GM19438 (cell line): ENCODE results near the gene SCN9A.
A peak's percentile ranks its signal among the peaks of the same experiment; 100 is the strongest.
"Not testable (repeated sequence)": the region's sequence is repeated elsewhere in the genome, so short reads cannot be mapped to it uniquely, and the experiment has no call there.

Source experiments
- ATAC-seq: cut with Tn5 transposase; IDR thresholded peaks from one replicate; pipeline ENCODE4 v1.9.1; 2021; ENCODE audit warnings: low read depth; ENCODE audit not compliant: unreplicated experiment

SCN9A gene

GRCh38 chr2:166375736-166376487 is at the start of gene SCN9A:
Gene SCN9A, minus strand, starts transcription at chr2:166375944. Its CDS starts 64,188 bp downstream, at chr2:166311756.
- ATAC-seq = peak; percentile 69

- no peak for ATAC-seq
These were observed 49.1 kb upstream of the SCN9A start for GRCh38 chr2:166424841-166425240.

- ATAC-seq = no peak
These were observed 43.8 kb upstream of the SCN9A start for GRCh38 chr2:166419616-166419934.

- no peak for ATAC-seq
These were observed 43.3 kb upstream of the SCN9A start for GRCh38 chr2:166418853-166419615.

- no peak for ATAC-seq
These were observed 41.9 kb upstream of the SCN9A start for GRCh38 chr2:166417669-166418068.

- ATAC-seq = no peak
These were observed 37.5 kb upstream of the SCN9A start for GRCh38 chr2:166413255-166413654.

GRCh38 chr2:166411473-166412230 is 35.9 kb upstream of the SCN9A start:
- ATAC-seq = no peak

- no peak for ATAC-seq
These were observed 35.2 kb upstream of the SCN9A start for GRCh38 chr2:166410828-166411472.

GRCh38 chr2:166407746-166408145 is 32.0 kb upstream of the SCN9A start:
- ATAC-seq = not testable (repeated sequence)

GRCh38 chr2:166406374-166406773 is 30.6 kb upstream of the SCN9A start:
- no peak for ATAC-seq

- no peak for ATAC-seq
These were observed 29.8 kb upstream of the SCN9A start for GRCh38 chr2:166405569-166405926.

- no peak for ATAC-seq
These were observed 29.3 kb upstream of the SCN9A start for GRCh38 chr2:166404831-166405568.

GRCh38 chr2:166394245-166394644 is 18.5 kb upstream of the SCN9A start:
- ATAC-seq = no peak

GRCh38 chr2:166393008-166393407 is 17.3 kb upstream of the SCN9A start:
- ATAC-seq = no peak

- no peak for ATAC-seq
These were observed 12.8 kb upstream of the SCN9A start for GRCh38 chr2:166388481-166389070.

GRCh38 chr2:166385313-166385712 is 9.6 kb upstream of the SCN9A start:
- ATAC-seq = no peak

GRCh38 chr2:166384774-166385173 is 9.0 kb upstream of the SCN9A start:
- no peak for ATAC-seq

GRCh38 chr2:166382448-166382847 is 6.7 kb upstream of the SCN9A start:
- no peak for ATAC-seq

GRCh38 chr2:166380615-166381014 is 4.9 kb upstream of the SCN9A start:
- no peak for ATAC-seq

GRCh38 chr2:166376873-166377272 is 1.1 kb upstream of the SCN9A start:
- no peak for ATAC-seq
